NOMO-1 (cell line): ENCODE data around the gene TTC21A.

Experiments
- DNase-seq, 2 experiments: peaks; one replicate each; lab custom pipeline; 2025; ENCODE audit not compliant: unreplicated experiment in 2 of 2; lab: John Stamatoyannopoulos, UW

The TTC21A gene

DNA sequence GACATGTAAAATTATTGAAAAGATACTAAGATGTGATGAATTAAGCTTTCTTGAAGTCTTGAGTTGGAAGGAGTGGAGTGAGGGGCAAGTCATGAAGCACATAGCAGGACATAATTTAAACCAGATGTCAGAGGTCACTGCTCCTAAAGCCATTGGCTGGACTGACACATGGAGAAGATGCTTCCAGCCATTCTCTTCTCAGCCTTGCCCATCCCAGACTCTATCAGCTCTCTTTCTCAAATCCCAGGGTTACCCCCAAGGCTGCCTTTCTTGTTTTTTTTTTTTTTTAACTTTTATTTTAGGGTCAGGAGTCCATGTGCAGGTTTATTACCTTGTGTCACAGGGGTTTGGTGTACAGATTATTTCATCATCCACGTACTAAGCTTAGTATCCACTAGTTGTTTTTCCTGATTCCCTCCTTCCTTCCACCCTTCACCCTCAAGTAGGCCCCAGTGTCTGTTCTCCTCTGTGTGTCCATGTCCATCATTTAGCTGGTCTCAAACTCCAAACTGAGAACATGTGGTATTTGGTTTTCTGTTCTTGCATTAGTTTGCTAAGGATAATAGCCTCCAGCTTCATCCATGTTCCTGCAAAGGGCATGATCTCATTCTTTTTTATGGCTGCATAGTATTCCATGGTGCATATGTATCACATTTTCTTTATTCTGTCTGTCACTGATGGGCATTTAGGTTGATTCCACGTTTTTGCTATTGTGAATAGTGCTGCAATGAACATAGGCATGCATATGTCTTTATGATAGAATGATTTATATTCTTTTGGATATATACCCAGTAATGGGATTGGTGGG lies 66.0 kb downstream of the TTC21A start:
- DNase-seq, result no peak

DNA sequence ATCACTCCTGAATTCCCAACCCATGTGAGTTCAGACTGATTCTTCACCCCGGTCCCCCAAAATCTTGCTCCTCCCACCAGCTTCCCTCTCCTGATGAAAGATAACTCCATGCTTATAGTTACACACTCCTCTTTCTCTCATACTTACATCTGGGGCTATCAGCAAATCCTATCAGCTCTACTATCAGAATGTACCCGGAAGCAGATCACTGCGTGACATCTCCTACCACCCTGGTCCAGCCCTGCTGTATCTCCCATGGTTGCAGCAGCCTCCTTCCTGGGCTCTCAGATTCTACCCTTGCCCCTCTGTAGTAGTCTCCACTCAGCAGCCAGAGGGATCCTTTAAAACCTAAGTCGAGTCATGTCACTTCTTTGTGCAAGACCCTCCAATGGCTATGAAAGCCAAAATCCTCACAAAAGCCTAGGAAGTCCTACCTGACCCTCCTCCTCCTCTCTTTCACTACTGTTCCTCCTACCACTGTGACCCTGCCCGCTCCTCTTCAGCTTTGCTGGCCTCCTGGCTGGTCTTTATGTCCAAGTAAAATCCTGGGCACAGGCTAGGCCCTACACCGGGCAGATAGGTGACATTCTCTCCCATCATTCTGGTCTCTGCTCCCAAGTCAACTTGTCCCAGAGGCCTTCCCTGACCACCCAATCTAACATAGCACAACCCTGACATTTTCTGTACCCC lies 68.7 kb downstream of the TTC21A start:
- DNase-seq, result no peak

DNA sequence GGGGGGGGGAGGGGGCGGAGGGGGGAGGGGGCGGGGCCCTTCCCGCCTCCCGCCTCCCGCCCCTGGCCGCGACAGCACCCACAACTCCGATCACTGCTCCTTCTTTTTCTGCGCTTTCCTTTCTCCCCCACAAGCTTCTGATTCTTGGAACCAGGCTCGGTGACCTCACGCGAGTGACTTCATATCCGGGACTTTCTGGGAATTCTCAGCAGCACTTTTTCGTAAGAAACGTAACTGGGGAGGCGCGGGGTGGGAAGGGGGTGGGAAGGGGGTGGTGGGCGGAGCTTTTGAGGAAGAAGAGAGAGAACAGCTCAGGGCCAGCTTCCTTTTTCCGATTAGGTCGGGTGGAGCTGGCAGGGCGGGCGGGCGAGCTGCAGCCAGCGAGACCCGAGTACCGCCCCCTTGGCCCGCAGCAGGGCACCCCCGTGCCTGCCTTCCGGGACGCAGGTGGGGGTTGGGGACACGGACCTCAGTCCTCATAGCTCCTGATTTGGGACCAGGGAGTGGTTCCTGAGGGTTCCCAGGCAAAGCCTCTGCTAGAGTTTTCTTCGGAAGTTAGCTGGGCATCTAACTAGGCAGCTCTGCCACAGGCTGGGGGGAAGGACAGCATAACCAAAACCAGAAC lies 70.3 kb downstream of the TTC21A start:
- DNase-seq, result peak; percentile 69 to 78

DNA sequence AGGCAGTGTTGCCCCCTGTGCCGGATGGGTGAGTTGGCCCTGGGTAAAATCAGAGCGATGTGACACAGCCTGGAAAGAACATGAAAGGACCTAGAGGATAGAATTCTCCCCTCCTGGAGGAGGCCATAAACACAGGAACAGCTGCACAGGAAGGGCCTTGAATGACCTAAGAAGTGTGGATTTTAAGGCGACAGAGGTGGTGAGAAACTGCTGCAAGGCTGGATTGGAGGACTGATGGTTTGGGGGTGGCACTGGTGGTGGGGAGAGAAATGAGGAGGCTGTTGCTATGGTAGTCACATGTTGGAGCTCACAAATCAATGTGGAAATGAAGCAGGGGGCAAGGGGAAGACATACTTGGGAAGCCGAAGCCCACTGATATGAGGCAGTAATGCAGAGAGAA lies 71.1 kb downstream of the TTC21A start:
- no peak for DNase-seq

DNA sequence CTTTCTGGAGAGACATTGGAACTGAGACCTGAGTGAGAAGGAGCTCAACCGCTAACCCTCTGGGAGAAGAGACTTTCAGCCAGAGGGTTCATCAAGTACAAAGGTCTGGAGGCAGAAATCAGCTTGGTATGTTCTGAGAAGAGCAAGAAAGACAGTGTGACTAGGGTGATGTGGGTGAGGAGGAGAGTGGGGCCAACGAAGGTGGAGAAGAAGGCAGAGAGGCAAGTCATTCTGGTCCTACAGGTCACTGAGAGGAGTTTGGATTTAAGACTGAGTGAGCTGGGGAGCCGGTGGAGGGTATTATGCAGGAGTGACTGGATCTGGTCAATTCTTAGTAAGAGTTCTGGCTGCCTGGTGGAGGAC lies 72.7 kb downstream of the TTC21A start:
- DNase-seq, result no peak

DNA sequence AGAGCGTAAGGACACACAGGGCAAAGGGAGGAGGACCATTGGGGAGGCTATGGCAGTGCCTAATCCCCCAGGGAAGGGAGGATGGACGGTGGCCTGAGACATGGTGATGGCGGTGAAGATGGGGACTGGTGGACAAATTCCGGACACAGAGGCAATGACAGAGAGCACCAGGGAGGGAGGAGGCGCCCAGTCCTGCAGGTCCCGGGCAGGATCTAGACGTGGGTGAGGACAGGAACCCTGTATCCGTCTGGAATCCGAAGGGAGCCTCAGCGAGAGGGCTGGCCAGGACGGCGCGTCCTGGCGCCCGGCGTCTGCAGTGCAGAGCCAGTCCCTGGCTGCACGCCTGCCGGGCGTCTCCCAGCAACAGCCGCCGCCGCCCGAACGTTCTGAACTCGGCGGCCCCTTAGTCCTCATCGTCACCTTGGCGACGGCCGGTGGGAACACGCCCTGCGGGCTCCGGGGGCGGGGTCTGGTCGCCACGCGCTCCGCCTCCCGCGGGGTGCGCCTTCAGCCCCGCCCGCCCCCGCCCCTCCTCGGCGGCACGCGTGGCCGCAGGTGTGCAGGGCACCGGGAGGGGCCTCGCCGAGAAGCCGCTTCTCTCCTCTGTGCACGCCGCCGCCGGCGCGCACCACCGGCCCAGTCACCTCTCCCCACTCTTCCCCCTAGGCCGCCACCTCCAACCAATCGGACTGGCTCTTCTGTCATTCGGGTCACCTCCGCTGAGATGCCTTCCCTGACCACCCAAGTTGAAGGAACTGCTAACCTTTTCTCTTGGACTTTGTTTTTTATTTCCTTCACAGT lies 73.3 kb downstream of the TTC21A start:
- DNase-seq, result peak; percentile 87 to 89

DNA sequence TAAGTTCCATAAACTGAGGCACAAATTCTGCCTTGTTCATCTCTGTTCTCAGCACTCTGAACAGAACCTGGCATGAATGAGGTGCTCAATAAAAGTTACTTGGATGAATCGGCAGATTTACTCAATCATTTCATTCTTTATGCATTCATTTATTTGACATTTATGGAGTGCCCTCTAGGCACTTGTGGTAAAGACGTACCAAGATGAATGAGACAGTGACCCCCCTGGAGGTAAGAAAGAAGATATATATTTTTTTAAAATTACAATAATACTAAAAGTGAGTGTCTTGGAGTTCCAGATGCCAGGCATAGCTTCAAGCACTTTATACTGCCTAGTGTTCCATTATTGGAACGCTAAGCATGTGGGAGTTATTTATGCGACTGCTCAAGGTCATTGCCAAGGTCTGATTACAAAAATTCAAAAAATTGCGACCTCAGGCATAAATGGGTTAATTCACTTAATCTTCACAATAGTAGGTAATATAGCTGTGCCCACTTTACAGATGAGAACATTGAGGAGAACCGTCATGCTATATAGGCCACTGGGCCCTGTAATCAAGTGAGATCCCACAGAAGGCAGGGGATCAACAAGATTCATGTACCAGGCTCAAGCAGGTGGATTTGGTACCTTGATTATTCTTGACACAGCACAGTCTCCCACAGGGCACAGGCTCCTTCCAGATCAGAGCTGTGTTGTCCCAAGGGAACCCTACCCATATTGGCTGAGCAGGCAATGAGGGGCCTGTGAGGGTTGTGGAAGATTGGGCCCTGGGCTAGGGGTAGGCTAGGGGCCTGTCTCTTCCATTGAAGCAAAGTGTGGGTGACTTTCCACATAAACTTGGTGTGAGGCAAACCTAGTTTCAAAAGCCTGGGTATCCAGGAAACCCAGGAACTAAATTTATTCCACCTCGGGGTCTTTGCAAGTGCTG lies 74.2 kb downstream of the TTC21A start:
- no peak for DNase-seq

DNA sequence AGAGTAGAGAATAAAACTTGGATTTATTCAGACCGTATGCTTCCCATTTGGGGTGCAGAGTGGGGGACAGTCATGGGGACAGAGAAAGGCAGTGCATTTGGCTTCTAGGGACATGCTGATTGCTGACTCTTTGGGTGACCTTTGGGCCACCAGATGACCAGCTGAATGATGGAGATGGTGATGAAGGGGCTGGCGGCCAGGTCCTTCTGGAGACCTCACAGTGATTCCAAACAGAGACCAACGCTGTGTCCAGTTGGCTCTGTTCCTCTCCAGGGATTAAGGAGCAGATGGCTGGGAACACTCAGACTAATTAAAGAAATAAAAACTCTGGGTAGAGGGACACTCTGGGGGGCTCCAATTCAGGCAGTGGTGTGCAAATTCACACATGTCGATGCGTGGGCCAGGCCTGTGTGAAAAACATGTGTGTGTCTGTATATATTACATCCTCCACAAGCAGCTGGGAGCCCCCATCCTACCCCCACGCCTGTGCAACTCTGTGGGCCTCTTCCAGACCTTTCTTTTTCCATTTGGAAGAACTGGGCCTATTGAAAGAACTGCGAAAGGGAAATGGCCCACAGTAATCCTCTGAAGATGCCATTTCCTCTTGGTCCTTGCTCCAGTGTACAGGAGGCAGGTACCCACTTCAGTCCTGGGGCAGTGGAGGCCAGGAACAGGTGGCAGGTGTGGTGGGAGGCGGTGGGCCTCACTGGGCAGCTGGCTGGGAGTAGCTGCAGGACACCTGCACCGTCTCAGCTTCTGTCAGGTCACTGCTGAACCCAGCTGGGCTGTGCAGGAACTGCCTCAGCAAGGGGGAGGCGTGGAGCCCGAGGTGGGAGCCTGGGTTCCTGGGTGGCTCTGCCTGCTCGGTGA lies 76.0 kb downstream of the TTC21A start:
- no peak for DNase-seq

DNA sequence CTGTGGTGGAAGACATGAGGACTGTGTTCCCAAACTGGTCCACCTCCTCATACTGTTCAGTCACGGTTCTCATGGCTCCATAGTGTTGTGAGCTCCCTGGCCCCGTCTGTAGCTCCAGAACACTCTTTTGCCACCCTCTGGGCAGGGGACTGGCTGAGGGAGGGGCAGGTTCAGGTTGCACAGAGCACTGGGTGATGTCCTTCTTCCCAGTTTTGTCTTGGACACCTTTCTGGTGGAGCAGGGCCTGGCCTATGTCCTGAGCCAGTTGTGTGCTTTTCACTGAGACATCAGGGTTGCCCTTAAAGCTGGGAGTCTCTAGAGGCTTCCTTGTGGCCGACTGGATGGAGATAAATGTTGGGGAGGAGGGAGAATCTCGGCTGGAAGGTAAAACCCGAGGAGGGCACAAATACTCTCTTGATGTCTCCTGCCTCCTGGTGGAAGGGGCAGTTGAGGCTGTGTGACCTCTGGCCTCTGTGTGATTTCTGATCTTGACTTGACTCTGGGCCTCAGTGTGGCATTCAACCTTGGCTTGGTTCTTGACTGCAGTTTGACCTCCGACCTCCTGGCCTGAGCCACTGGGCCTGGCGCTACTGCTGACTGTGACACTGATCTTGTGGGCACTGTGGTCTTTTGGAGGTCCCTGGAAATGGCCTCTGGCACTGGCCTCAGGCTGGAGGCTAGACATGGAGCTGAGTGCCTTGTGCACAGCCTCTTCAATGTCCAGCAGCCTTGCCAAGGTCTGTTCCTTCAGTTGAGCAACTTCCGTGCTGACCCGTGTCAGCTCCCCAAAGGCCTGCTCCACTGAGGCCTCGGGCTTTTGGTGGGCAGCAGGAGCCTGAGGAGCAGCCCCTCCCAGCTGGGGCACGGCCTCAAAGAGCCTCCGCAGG lies 76.8 kb downstream of the TTC21A start:
- DNase-seq, result no peak

DNA sequence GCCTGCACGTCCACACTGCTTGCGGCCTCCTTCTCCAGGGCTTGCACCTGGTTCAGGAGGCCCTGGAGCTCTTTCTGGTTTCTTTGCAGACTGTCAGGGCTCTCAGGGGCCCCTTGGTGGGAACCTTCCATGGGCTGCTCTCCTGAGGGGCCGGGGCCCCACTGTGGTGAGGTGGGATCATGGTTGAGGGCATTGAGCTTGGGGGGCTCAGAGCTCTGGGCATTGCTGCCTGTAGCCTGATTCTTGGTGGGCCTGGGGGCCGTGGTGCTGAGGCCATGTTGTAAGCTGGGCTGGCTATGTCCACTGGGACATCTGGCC lies 77.4 kb downstream of the TTC21A start:
- DNase-seq, result no peak

DNA sequence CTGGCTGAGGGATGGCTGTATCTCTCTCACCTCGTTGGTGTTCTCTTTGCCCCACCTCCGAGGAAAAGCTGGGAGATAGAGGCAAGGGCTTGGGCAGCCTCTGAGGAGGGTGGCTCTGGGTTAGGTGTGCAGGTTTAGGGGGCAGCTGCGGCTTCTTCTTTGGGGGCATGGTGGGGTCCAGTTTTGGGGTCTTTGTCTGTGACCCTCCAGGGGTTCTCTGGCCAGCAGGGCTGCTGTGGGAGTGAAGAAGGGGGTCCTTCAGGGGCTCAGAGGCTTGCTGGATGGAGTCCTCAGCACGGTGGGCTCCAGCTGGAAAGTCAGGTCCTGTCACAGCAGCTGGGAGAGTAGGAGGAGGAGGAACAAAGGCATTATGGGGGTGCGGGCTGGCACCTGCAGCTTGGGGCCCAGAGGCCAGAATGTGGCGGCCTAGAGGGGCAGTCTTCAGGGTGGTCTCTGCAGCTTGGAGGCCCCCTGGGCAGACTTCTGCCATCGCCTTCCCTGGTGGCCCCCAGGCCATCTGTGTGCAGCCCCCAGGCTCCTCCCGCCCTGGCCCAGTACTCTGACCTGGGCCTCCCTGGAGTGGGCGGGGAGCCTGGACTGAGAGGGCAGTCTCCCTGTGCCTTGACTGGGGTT lies 78.0 kb downstream of the TTC21A start:
- DNase-seq, result no peak

DNA sequence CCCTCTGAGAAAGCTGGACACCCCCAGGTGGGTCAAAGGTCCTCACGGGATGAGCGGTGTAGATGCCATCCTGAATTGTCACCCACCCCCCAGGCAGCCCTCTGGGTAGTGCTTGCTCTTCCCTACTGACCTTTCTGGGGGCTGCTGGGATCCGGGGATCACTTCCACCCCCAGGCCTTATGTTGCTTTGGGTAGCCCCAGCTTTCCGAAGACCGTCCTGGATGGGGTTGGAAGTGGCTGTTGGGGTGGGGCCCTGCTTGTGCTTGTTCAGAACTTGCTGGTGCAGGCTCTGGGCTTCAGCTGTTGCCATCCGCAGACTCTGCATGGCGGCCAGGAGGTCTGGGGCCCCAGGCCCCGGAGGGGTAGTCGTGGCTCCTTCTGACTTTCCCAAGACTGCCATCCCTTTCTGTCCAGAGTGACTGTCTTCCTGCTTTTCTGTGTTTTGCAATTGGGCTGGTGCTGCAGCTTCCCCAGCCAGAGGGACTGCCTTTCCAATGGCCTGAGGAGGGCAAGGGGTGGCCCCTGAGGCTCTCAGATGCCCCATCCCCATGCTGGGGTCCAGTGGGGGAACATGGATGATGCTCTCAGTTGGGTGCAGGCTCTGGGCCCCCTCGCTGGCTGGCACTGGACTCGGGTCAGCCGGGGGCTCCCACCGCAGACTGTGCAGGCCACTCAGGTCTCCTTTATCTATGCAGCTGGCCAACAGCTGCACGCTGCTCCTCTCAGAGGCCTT lies 78.6 kb downstream of the TTC21A start:
- DNase-seq, result no peak

DNA sequence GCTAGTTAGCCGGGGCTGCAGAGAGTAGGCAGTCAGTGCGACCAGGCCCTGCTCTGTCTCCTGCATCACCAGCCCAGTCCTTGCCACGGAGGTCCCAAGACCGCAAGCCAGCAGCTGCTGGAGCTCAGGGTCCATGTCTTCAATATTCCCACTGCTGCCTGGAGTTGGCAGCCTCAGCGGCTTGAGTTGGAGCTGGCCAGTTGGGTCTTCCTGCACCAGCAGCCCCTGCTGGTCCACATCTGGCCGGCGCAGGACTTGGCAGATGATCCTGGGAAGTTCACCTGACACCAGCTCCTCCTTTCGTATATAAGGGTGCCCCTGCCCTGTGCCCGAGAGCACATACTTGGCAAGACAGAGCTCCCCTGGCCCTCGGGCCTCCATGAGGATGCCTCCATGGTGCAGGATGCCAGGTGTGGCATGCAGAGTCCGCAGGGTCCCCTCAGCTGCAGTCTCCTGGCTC lies 79.2 kb downstream of the TTC21A start:
- no peak for DNase-seq

DNA sequence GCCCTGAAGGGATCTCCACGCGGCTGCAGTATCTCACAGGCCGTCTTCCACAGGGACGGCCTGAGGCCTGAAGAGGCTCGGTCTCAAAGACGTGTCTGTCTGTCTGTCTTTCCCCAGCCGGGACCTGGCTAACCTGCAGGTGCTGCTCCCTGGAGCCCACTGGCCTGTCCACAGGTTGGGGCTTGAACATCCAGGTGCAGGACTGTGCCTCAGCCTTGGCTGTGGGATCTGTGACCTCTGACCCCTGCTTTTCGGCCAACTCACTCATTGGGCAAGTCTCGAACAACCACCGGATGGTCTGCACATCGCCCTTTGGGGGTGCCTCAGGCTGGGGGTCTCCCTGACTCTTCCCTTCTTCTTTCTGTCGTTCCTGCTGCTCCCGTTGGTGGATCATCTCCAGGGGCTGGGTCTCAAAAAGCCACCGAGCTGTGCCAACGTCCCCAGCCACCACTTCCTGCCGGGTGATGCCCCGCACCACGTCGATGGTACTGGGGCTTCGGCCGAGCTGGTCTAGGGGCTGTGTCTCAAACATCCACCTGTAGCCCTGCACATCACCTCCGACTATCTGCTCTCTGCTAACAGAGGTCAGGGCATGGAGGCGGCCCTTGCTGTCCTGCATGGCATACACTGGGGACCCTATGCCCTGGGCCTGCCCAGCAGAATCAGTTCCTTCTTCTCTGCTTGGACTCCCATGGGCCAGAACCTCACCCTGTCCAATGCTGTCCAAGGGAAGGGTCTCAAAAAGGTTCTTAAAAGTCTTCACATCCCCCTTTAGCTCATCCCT lies 80.1 kb downstream of the TTC21A start:
- no peak for DNase-seq
